Liver (tissue), 2 donors: ENCODE measurements around the gene SUGP2.

ENCODE experiments used
- CTCF ChIP-seq: fragments of 150-350 bp; IDR thresholded peaks from 2 replicates; pipeline ENCODE4 v1.5.1; 2017; ENCODE audit warnings: improper control_type of control experiment, low read depth, low read length; ENCODE audit not compliant: missing input control
- FOXA1 ChIP-seq: IDR thresholded peaks from 2 replicates; pipeline ENCODE4 v1.6.1; 2016; ENCODE audit warnings: antibody characterized with exemption
- MAX ChIP-seq: IDR thresholded peaks from 2 replicates; pipeline ENCODE4 v1.6.1; 2016; ENCODE audit warnings: antibody characterized with exemption
- REST ChIP-seq: IDR thresholded peaks from 2 replicates; pipeline ENCODE4 v1.6.1; 2016; ENCODE audit warnings: antibody characterized with exemption, mild to moderate bottlenecking
- donor health status: healthy.

GRCh38 chr19:18964121-18964520, 69.2 kb downstream of the SUGP2 start:
- no peak for TF ChIP-seq CTCF
- TF ChIP-seq REST: no peak
- TF ChIP-seq FOXA1: no peak
- TF ChIP-seq MAX: no peak
